ENCODE results near the gene MAD1L1.

Gene MAD1L1

GRCh38 chr7:1928645-1929348 lies 303.9 kb downstream of the MAD1L1 start:
- TF ChIP-seq ZC3H10 (CRISPR knock-in tag; IDR thresholded peaks at IDR 0.05): no peak
- TF ChIP-seq ISL1 (CRISPR knock-in tag; IDR thresholded peaks at IDR 0.05): no peak
- no peak for TF ChIP-seq CSDC2 (CRISPR knock-in tag; IDR thresholded peaks at IDR 0.05)
- TF ChIP-seq, protein P1, sequence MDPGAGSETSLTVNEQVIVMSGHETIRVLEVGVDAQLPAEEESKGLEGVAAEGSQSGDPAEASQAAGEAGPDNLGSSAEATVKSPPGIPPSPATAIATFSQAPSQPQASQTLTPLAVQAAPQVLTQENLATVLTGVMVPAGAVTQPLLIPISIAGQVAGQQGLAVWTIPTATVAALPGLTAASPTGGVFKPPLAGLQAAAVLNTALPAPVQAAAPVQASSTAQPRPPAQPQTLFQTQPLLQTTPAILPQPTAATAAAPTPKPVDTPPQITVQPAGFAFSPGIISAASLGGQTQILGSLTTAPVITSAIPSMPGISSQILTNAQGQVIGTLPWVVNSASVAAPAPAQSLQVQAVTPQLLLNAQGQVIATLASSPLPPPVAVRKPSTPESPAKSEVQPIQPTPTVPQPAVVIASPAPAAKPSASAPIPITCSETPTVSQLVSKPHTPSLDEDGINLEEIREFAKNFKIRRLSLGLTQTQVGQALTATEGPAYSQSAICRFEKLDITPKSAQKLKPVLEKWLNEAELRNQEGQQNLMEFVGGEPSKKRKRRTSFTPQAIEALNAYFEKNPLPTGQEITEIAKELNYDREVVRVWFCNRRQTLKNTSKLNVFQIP (CRISPR knock-in tag; IDR thresholded peaks at IDR 0.05; ENCODE audit: borderline replicate concordance, low read depth): no peak
- TF ChIP-seq, protein P2, sequence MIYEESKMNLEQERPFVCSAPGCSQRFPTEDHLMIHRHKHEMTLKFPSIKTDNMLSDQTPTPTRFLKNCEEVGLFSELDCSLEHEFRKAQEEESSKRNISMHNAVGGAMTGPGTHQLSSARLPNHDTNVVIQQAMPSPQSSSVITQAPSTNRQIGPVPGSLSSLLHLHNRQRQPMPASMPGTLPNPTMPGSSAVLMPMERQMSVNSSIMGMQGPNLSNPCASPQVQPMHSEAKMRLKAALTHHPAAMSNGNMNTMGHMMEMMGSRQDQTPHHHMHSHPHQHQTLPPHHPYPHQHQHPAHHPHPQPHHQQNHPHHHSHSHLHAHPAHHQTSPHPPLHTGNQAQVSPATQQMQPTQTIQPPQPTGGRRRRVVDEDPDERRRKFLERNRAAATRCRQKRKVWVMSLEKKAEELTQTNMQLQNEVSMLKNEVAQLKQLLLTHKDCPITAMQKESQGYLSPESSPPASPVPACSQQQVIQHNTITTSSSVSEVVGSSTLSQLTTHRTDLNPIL (CRISPR knock-in tag; IDR thresholded peaks at IDR 0.05; ENCODE audit: low read depth): no peak
- no peak for ATAC-seq

DNA sequence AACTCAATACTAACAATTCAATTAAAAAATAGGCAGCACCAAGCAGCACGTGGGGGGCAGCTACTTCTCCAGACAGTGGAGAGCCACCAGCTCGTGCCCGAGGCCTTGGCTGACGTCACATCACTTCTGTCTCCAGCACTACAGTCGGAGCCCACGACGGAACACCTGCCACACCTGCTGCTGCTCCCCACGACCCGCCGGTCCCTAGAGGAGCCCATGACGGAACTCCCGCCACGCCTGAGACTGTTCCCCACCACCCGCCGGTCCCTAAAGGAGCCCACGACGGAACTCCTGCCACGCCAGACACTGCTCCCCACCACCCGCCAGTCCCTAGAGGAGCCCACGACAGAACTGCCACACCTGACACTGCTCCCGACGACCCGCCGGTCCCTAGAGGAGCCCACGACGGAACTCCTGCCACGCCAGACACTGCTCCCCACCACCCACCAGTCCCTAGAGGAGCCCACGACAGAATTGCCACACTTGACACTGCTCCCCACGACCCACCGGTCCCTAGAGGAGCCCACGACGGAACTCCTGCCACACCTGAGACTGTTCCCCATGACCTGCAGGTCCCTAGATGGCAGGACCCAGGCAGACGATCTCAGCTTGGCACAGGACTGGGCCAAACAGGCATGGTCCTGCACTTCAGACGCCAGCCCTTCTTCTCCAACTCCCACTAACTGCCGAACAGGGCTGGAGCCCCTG lies 304.7 kb downstream of the MAD1L1 start:
- TF ChIP-seq ZFP3 (CRISPR knock-in tag; IDR thresholded peaks at IDR 0.05): no peak
- no peak for TF ChIP-seq ISL1 (CRISPR knock-in tag; IDR thresholded peaks at IDR 0.05)
- no peak for ATAC-seq

- no peak for TF ChIP-seq ZNF8 (CRISPR knock-in tag; IDR thresholded peaks at IDR 0.05)
- no peak for TF ChIP-seq ISL1 (CRISPR knock-in tag; IDR thresholded peaks at IDR 0.05)
- no peak for TF ChIP-seq ZFP3 (CRISPR knock-in tag; IDR thresholded peaks at IDR 0.05)
- no peak for TF ChIP-seq ZC3H10 (CRISPR knock-in tag; IDR thresholded peaks at IDR 0.05)
- TF ChIP-seq CSDC2 (CRISPR knock-in tag; IDR thresholded peaks at IDR 0.05): no peak
- no peak for TF ChIP-seq ZNF565 (CRISPR knock-in tag; conservative IDR thresholded peaks at IDR 0.05; ENCODE audit: low read depth)
- TF ChIP-seq TCF4 (CRISPR knock-in tag; IDR thresholded peaks at IDR 0.05; ENCODE audit: borderline replicate concordance): no peak
- TF ChIP-seq GLIS3 (CRISPR knock-in tag; IDR thresholded peaks at IDR 0.05): no peak
- TF ChIP-seq ZFP30 (CRISPR knock-in tag; IDR thresholded peaks at IDR 0.05): no peak
- TF ChIP-seq PPARA (CRISPR knock-in tag; IDR thresholded peaks at IDR 0.05; ENCODE audit: borderline replicate concordance): no peak
- no peak for ATAC-seq
These were observed 305.8 kb downstream of the MAD1L1 start for GRCh38 chr7:1926908-1927306.

- no peak for ATAC-seq
- TF ChIP-seq ZC3H10 (CRISPR knock-in tag; IDR thresholded peaks at IDR 0.05) (no peak), ESRRG (CRISPR knock-in tag; IDR thresholded peaks at IDR 0.05) (no peak), OSR1 (CRISPR knock-in tag; IDR thresholded peaks at IDR 0.05) (no peak), ZNF8 (CRISPR knock-in tag; IDR thresholded peaks at IDR 0.05) (no peak)
- TF ChIP-seq, protein P2 (CRISPR knock-in tag; IDR thresholded peaks at IDR 0.05; ENCODE audit: low read depth): no peak
These were observed 306.5 kb downstream of the MAD1L1 start for GRCh38 chr7:1925973-1926907.

DNA sequence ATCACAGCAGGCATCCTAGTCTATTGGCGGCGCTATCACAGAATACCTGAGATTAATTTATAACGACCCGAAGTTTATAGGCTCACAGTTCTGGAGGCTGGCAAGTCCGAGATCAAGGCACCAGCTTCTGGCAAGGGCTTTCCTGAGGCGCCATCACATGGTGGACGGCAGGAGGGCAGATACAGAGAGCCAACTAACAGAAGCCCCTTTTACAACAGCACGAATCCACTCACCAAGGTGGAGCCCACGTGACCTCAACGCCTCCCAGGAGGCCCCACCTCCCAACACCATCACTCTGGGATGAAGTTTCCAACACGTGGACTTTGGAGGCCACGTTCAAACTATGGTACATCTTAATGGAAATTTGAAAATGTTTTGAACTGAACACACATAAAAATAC lies 307.4 kb downstream of the MAD1L1 start:
- TF ChIP-seq ARNTL (CRISPR knock-in tag; IDR thresholded peaks at IDR 0.05; ENCODE audit: borderline replicate concordance, low read depth) (no peak), RARB (CRISPR knock-in tag; IDR thresholded peaks at IDR 0.05) (no peak), ZC3H10 (CRISPR knock-in tag; IDR thresholded peaks at IDR 0.05) (no peak), CSRNP3 (CRISPR knock-in tag; IDR thresholded peaks at IDR 0.05) (no peak), ISL1 (CRISPR knock-in tag; IDR thresholded peaks at IDR 0.05) (no peak), ZFP3 (CRISPR knock-in tag; IDR thresholded peaks at IDR 0.05) (no peak), CSDC2 (CRISPR knock-in tag; IDR thresholded peaks at IDR 0.05) (no peak), TCF4 (CRISPR knock-in tag; IDR thresholded peaks at IDR 0.05; ENCODE audit: borderline replicate concordance) (no peak), ZFP30 (CRISPR knock-in tag; IDR thresholded peaks at IDR 0.05) (no peak), ZNF70 (CRISPR knock-in tag; IDR thresholded peaks at IDR 0.05) (no peak)
- TF ChIP-seq, protein P3, sequence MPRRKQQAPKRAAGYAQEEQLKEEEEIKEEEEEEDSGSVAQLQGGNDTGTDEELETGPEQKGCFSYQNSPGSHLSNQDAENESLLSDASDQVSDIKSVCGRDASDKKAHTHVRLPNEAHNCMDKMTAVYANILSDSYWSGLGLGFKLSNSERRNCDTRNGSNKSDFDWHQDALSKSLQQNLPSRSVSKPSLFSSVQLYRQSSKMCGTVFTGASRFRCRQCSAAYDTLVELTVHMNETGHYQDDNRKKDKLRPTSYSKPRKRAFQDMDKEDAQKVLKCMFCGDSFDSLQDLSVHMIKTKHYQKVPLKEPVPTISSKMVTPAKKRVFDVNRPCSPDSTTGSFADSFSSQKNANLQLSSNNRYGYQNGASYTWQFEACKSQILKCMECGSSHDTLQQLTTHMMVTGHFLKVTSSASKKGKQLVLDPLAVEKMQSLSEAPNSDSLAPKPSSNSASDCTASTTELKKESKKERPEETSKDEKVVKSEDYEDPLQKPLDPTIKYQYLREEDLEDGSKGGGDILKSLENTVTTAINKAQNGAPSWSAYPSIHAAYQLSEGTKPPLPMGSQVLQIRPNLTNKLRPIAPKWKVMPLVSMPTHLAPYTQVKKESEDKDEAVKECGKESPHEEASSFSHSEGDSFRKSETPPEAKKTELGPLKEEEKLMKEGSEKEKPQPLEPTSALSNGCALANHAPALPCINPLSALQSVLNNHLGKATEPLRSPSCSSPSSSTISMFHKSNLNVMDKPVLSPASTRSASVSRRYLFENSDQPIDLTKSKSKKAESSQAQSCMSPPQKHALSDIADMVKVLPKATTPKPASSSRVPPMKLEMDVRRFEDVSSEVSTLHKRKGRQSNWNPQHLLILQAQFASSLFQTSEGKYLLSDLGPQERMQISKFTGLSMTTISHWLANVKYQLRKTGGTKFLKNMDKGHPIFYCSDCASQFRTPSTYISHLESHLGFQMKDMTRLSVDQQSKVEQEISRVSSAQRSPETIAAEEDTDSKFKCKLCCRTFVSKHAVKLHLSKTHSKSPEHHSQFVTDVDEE (CRISPR knock-in tag; IDR thresholded peaks at IDR 0.05): no peak
- no peak for ATAC-seq

Data from SK-N-SH treated with all-trans-retinoic acid at 6 μM for 48 hours (cell line).